Prostate gland (tissue), 2 donors: ENCODE results near the gene PRR12. TPM values are rescaled to one million over a fixed set of nuclear protein-coding genes. Genes with fewer than 3 reads are reported as not detected.
A peak's percentile ranks its signal among the peaks of the same experiment; 100 is the strongest.

Experiments
- DNase-seq: peaks from one replicate; pipeline ENCODE4 v3.0.0-alpha.2; 2019; ENCODE audit warnings: low spot score
- H3K27ac ChIP-seq, 2 donors: fragments of 200-600 bp; sonication (generic); 2 replicates each; pipeline ENCODE4 v1.5.1; 2017 to 2019
- H3K27me3 ChIP-seq: fragments of 200-600 bp; sonication (generic); replicated peaks from 2 replicates; pipeline ENCODE4 v1.5.1; 2019; ENCODE audit not compliant: insufficient read depth
- H3K36me3 ChIP-seq, 2 donors: fragments of 200-600 bp; sonication (generic); 1 replicate in 1 of 2; 2 replicates in 1 of 2; pipeline versions ENCODE4 v1.5.1 to v1.8.1; 2017 to 2019
- H3K4me1 ChIP-seq: fragments of 200-600 bp; sonication (generic); replicated peaks from 2 replicates; pipeline ENCODE4 v1.5.1; 2019
- H3K4me3 ChIP-seq, 2 donors: fragments of 200-600 bp; sonication (generic); 2 replicates each; pipeline ENCODE4 v1.5.1; 2017 to 2019
- H3K9me3 ChIP-seq: fragments of 200-600 bp; sonication (generic); 2 replicates; pipeline ENCODE4 v1.5.1; 2017
- CTCF ChIP-seq, 4 experiments: fragments of 200-600 bp in 2 of 4; fragments of 450-650 bp in 2 of 4; sonication (generic) in 2 of 4; IDR thresholded peaks; 1 replicate in 3 of 4; 2 replicates in 1 of 4; pipeline ENCODE4 v1.5.1; 2016 to 2019; ENCODE audit warnings: antibody characterized with exemption in 4 of 4, mild to moderate bottlenecking in 2 of 4, moderate library complexity in 2 of 4
- POLR2A ChIP-seq: fragments of 450-650 bp; IDR thresholded peaks from one replicate; pipeline ENCODE4 v1.6.1; 2016; ENCODE audit warnings: antibody characterized with exemption, mild to moderate bottlenecking
- POLR2AphosphoS5 ChIP-seq: sonication (generic); formaldehyde crosslinking; IDR thresholded peaks from one replicate; pipeline ENCODE4 v1.6.1; 2017; ENCODE audit warnings: antibody characterized with exemption
- WGBS: methylation state at CpG from one replicate; pipeline ENCODE4 v1.1.5; 2018; 5-methylcytosine and 5-hydroxymethylcytosine counted together
- intact Hi-C: fragments of 100-400 bp; cut with DNase I; formaldehyde crosslinking; loops from one replicate; pipeline ENCODE4 v1.14.2; 2022
- total RNA-seq, 2 donors: library from RNA; depleted of rRNA; stranded (reverse); fragments of >200 nt; gene quantifications; one replicate each; pipeline ENCODE4 v1.1.0, GENCODE V29; 2016

Gene PRR12
- total RNA-seq, 2 donors from 2014 or later = 24.0 to 41.9 TPM

GRCh38 chr19:49662011-49662410 lies 71.0 kb downstream of the PRR12 start:
- no peak for DNase-seq
- Histone ChIP-seq H3K27ac (no peak overlapping the region), H3K36me3 (peaks cover 9 to 29% of the 10 kb centered on the region in 2 donors), H3K4me3 (no peak overlapping the region), H3K27me3 (no peaks in the 10 kb centered on the region), H3K4me1 (peaks cover 10% of the 10 kb centered on the region), H3K9me3 (no peaks in the 10 kb centered on the region)
- intact Hi-C loops = no loop called here
- 92% methylated on average over 16 of the region's 16 CpGs for WGBS
- TF ChIP-seq CTCF (IDR thresholded peaks at IDR 0.05) (no peak), POLR2A (no peak), POLR2AphosphoS5 (no peak)

GRCh38 chr19:49663224-49663623 lies 72.2 kb downstream of the PRR12 start:
- Histone ChIP-seq H3K4me1 (peaks cover 13% of the 10 kb centered on the region), H3K9me3 (no peaks in the 10 kb centered on the region), H3K27me3 (no peaks in the 10 kb centered on the region), H3K36me3 (peaks cover 9 to 19% of the 10 kb centered on the region in 2 donors), H3K27ac (peak overlapping the region in 1 of 2 donors; percentile 89), H3K4me3 (no peak overlapping the region)
- no peak for DNase-seq
- 87% methylated on average over 12 of the region's 12 CpGs for WGBS
- intact Hi-C loops = no loop called here
- TF ChIP-seq POLR2AphosphoS5 (no peak), CTCF (IDR thresholded peaks at IDR 0.05) (no peak), POLR2A (no peak)

GRCh38 chr19:49664171-49665035 lies 73.4 kb downstream of the PRR12 start:
- intact Hi-C loops = no loop called here
- H3K4me1 ChIP-seq = peaks cover 13% of the 10 kb centered on the region
- WGBS = under 1% methylated on average over 51 of the region's 53 CpGs
- peak; percentile 91 for DNase-seq
- H3K27ac ChIP-seq = peak overlapping the region; percentile 81 to 89
- no peaks in the 10 kb centered on the region for H3K9me3 ChIP-seq
- H3K4me3 ChIP-seq = peak overlapping the region; percentile 53 to 63
- peaks cover 3 to 11% of the 10 kb centered on the region in 2 donors for H3K36me3 ChIP-seq
- TF ChIP-seq CTCF (IDR thresholded peaks at IDR 0.05) = peak in 2 of 4 experiments; percentile 37 to 59
- peak; percentile 71 for TF ChIP-seq POLR2A
- TF ChIP-seq POLR2AphosphoS5 = peak; percentile 81
- no peaks in the 10 kb centered on the region for H3K27me3 ChIP-seq

- no peak for DNase-seq
- intact Hi-C loops = no loop called here
These were observed 74.0 kb downstream of the PRR12 start for GRCh38 chr19:49665036-49665350.

More at GRCh38 chr19:49665036-49665350, 74.0 kb downstream of the PRR12 start:
- peak overlapping the region; percentile 81 to 89 for H3K27ac ChIP-seq
- peaks cover 13% of the 10 kb centered on the region for H3K4me1 ChIP-seq
- H3K27me3 ChIP-seq = no peaks in the 10 kb centered on the region
- peak overlapping the region; percentile 53 to 63 for H3K4me3 ChIP-seq
- WGBS = under 1% methylated on average over 7 of the region's 7 CpGs
- H3K9me3 ChIP-seq = no peaks in the 10 kb centered on the region
- H3K36me3 ChIP-seq = peaks cover 3 to 7% of the 10 kb centered on the region in 2 donors
- TF ChIP-seq CTCF (IDR thresholded peaks at IDR 0.05) = no peak
- TF ChIP-seq POLR2A = no peak
- no peak for TF ChIP-seq POLR2AphosphoS5
